Measurements from ENCODE around the gene PSMB3.
"Not testable (repeated sequence)": the region's sequence is repeated elsewhere in the genome, so short reads cannot be mapped to it uniquely, and the experiment has no call there.

Gene PSMB3

DNA sequence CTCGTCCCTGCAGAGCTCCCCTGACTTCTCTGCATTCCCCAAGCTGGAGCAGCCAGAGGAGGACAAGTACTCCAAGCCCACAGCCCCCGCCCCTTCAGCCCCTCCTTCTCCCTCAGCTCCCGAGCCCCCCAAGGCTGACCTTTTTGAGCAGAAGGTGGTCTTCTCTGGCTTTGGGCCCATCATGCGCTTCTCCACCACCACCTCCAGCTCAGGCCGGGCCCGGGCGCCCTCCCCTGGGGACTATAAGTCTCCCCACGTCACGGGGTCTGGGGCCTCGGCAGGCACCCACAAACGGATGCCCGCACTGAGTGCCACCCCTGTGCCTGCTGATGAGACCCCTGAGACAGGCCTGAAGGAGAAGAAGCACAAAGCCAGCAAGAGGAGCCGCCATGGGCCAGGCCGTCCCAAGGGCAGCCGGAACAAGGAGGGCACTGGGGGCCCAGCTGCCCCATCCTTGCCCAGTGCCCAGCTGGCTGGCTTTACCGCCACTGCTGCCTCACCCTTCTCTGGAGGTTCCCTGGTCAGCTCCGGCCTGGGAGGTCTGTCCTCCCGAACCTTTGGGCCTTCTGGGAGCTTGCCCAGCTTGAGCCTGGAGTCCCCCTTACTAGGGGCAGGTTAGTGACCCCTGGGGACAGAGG is 36.1 kb upstream of the PSMB3 start:
- H3K36me3 ChIP-seq (ENCODE audit: control insufficient read depth in 5 of 5, insufficient read depth in 5 of 5, low read length in 5 of 5) = peaks cover 7 to 96% (median 84%) of the 10 kb centered on the region in 5 donors
- H3K9ac ChIP-seq (ENCODE audit: low read length in 5 of 5) = no peak overlapping the region
- H3K9me3 ChIP-seq (ENCODE audit: control insufficient read depth in 5 of 5, low read length in 5 of 5) = no peaks in the 10 kb centered on the region
- H3K27me3 ChIP-seq (ENCODE audit: control insufficient read depth in 5 of 5, insufficient read depth in 4 of 5, low read length in 5 of 5) = no peaks in the 10 kb centered on the region
- no peak overlapping the region for H3K27ac ChIP-seq (ENCODE audit: low read depth, low read length)
- no peak overlapping the region for H3K4me3 ChIP-seq (ENCODE audit: low read depth in 1 of 5, low read length in 5 of 5)
- H3K4me1 ChIP-seq (ENCODE audit: control insufficient read depth in 5 of 5, insufficient read depth in 5 of 5, low read length in 5 of 5) = no peaks in the 10 kb centered on the region

- no peak overlapping the region for H3K27ac ChIP-seq (ENCODE audit: low read depth, low read length)
- no peaks in the 10 kb centered on the region for H3K9me3 ChIP-seq (ENCODE audit: control insufficient read depth in 5 of 5, low read length in 5 of 5)
- H3K4me1 ChIP-seq (ENCODE audit: control insufficient read depth in 5 of 5, insufficient read depth in 5 of 5, low read length in 5 of 5) = no peaks in the 10 kb centered on the region
- peaks cover 7 to 94% (median 79%) of the 10 kb centered on the region in 5 donors for H3K36me3 ChIP-seq (ENCODE audit: control insufficient read depth in 5 of 5, insufficient read depth in 5 of 5, low read length in 5 of 5)
- H3K9ac ChIP-seq (ENCODE audit: low read length in 5 of 5) = no peak overlapping the region
- no peaks in the 10 kb centered on the region for H3K27me3 ChIP-seq (ENCODE audit: control insufficient read depth in 5 of 5, insufficient read depth in 4 of 5, low read length in 5 of 5)
- no peak overlapping the region for H3K4me3 ChIP-seq (ENCODE audit: low read depth in 1 of 5, low read length in 5 of 5)
Observed at GRCh38 chr17:38717139-38717745, 35.3 kb upstream of the PSMB3 start.

GRCh38 chr17:38719289-38719942 is 33.1 kb upstream of the PSMB3 start:
- no peaks in the 10 kb centered on the region for H3K9me3 ChIP-seq (ENCODE audit: control insufficient read depth in 5 of 5, low read length in 5 of 5)
- no peak overlapping the region for H3K9ac ChIP-seq (ENCODE audit: low read length in 5 of 5)
- peaks cover 0 to 4% (median 3%) of the 10 kb centered on the region in 5 donors for H3K4me1 ChIP-seq (ENCODE audit: control insufficient read depth in 5 of 5, insufficient read depth in 5 of 5, low read length in 5 of 5)
- H3K27ac ChIP-seq (ENCODE audit: low read depth, low read length) = no peak overlapping the region
- H3K27me3 ChIP-seq (ENCODE audit: control insufficient read depth in 5 of 5, insufficient read depth in 4 of 5, low read length in 5 of 5) = no peaks in the 10 kb centered on the region
- no peak overlapping the region for H3K4me3 ChIP-seq (ENCODE audit: low read depth in 1 of 5, low read length in 5 of 5)
- peaks cover 7 to 84% (median 65%) of the 10 kb centered on the region in 5 donors for H3K36me3 ChIP-seq (ENCODE audit: control insufficient read depth in 5 of 5, insufficient read depth in 5 of 5, low read length in 5 of 5)

DNA sequence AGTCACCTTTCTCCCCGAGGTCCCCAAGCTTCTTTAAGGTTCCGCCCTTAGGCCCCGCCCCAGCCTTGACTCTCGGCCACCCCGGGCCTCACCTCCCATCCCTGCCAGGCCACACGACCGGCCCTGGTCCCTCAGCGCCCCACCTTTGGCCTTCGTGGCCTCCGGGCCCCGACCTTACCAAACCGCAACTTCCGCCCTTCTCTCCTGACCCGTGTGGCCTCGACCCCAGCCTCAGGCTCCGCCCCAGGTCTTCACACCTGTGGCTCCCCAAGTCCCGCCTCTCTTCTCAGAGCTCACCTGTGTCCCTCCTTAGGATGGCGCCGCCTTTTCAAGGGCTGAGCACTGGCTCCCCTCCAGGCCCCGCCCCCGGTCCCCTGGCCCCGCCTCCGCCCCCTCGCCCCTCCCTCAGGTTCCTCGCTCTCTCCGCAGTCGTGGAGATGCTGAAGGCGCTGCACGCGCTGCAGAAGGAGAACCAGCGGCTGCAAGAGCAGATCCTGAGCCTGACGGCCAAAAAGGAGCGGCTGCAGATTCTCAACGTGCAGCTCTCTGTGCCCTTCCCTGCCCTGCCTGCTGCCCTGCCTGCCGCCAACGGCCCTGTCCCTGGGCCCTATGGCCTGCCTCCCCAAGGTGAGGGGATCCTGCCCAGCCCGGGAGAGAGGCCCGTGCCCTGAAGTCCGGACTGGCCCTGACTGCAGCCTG is 32.4 kb upstream of the PSMB3 start:
- no peak overlapping the region for H3K9ac ChIP-seq (ENCODE audit: low read length in 5 of 5)
- H3K27ac ChIP-seq (ENCODE audit: low read depth, low read length) = no peak overlapping the region
- H3K4me1 ChIP-seq (ENCODE audit: control insufficient read depth in 5 of 5, insufficient read depth in 5 of 5, low read length in 5 of 5) = peaks cover 0 to 10% (median 4%) of the 10 kb centered on the region in 5 donors
- H3K36me3 ChIP-seq (ENCODE audit: control insufficient read depth in 5 of 5, insufficient read depth in 5 of 5, low read length in 5 of 5) = peaks cover 7 to 85% (median 71%) of the 10 kb centered on the region in 5 donors
- H3K4me3 ChIP-seq (ENCODE audit: low read depth in 1 of 5, low read length in 5 of 5) = no peak overlapping the region
- H3K9me3 ChIP-seq (ENCODE audit: control insufficient read depth in 5 of 5, low read length in 5 of 5) = no peaks in the 10 kb centered on the region
- H3K27me3 ChIP-seq (ENCODE audit: control insufficient read depth in 5 of 5, insufficient read depth in 4 of 5, low read length in 5 of 5) = no peaks in the 10 kb centered on the region

DNA sequence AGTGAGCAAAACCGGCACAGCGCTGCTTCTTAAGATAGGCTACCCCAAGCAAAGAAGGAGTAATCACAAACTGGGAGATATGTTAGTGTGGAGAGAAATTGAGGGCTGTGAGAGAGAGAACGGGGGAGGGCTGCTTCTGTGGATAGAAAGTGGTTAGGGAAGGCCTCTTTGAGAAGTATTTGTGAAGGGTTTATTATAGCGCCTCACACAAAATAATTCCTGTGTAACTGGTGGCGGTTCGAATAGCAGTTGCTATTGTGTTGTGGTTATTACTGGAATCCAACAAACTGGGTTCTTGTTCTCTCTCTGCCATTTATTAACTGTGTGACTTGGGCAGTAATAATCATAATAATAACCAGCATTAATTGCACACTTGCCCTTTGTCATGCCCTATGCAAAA is 31.6 kb upstream of the PSMB3 start:
- H3K4me3 ChIP-seq (ENCODE audit: low read depth in 1 of 5, low read length in 5 of 5) = no peak overlapping the region

GRCh38 chr17:38721802-38722201 is 30.7 kb upstream of the PSMB3 start:
- peaks cover 7 to 80% (median 57%) of the 10 kb centered on the region in 5 donors for H3K36me3 ChIP-seq (ENCODE audit: control insufficient read depth in 5 of 5, insufficient read depth in 5 of 5, low read length in 5 of 5)
- no peak overlapping the region for H3K27ac ChIP-seq (ENCODE audit: low read depth, low read length)
- H3K9me3 ChIP-seq (ENCODE audit: control insufficient read depth in 5 of 5, low read length in 5 of 5) = no peaks in the 10 kb centered on the region
- no peaks in the 10 kb centered on the region for H3K27me3 ChIP-seq (ENCODE audit: control insufficient read depth in 5 of 5, insufficient read depth in 4 of 5, low read length in 5 of 5)
- no peak overlapping the region for H3K4me3 ChIP-seq (ENCODE audit: low read depth in 1 of 5, low read length in 5 of 5)
- H3K4me1 ChIP-seq (ENCODE audit: control insufficient read depth in 5 of 5, insufficient read depth in 5 of 5, low read length in 5 of 5) = peaks cover 0 to 11% (median 4%) of the 10 kb centered on the region in 5 donors
- H3K9ac ChIP-seq (ENCODE audit: low read length in 5 of 5) = no peak overlapping the region

More for the DNA sequence above, 31.6 kb upstream of the PSMB3 start:
- Histone ChIP-seq H3K36me3 (ENCODE audit: control insufficient read depth in 5 of 5, insufficient read depth in 5 of 5, low read length in 5 of 5) (peaks cover 7 to 85% (median 65%) of the 10 kb centered on the region in 5 donors), H3K9ac (ENCODE audit: low read length in 5 of 5) (no peak overlapping the region), H3K27ac (ENCODE audit: low read depth, low read length) (no peak overlapping the region), H3K27me3 (ENCODE audit: control insufficient read depth in 5 of 5, insufficient read depth in 4 of 5, low read length in 5 of 5) (no peaks in the 10 kb centered on the region), H3K4me1 (ENCODE audit: control insufficient read depth in 5 of 5, insufficient read depth in 5 of 5, low read length in 5 of 5) (peaks cover 0 to 11% (median 4%) of the 10 kb centered on the region in 5 donors), H3K9me3 (ENCODE audit: control insufficient read depth in 5 of 5, low read length in 5 of 5) (no peaks in the 10 kb centered on the region)

DNA sequence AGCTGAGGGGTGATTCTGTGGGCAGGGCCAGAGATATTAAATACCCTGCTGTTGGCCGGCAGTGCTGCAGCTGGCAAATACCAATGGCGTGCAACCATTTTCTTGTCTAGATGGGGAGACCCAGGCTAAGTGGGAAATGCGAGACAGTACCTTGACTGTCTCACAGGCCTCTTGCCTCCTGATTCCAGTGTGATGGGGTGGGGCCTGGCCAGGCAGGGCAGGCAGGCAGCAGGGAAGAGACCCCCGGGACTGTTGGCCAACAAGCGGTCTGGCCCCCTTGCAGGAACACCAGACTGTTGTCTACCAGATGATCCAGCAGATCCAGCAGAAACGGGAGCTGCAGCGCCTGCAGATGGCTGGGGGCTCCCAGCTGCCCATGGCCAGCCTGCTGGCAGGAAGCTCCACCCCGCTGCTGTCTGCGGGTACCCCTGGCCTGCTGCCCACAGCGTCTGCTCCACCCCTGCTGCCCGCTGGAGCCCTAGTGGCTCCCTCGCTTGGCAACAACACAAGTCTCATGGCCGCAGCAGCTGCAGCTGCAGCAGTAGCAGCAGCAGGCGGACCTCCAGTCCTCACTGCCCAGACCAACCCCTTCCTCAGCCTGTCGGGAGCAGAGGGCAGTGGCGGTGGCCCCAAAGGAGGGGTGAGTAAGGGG is 28.1 kb upstream of the PSMB3 start:
- peaks cover 7 to 56% (median 35%) of the 10 kb centered on the region in 5 donors for H3K36me3 ChIP-seq (ENCODE audit: control insufficient read depth in 5 of 5, insufficient read depth in 5 of 5, low read length in 5 of 5)
- H3K9ac ChIP-seq (ENCODE audit: low read length in 5 of 5) = no peak overlapping the region
- peaks cover 5 to 28% (median 15%) of the 10 kb centered on the region in 5 donors for H3K4me1 ChIP-seq (ENCODE audit: control insufficient read depth in 5 of 5, insufficient read depth in 5 of 5, low read length in 5 of 5)
- H3K27ac ChIP-seq (ENCODE audit: low read depth, low read length) = no peak overlapping the region
- H3K27me3 ChIP-seq (ENCODE audit: control insufficient read depth in 5 of 5, insufficient read depth in 4 of 5, low read length in 5 of 5) = no peaks in the 10 kb centered on the region
- no peak overlapping the region for H3K4me3 ChIP-seq (ENCODE audit: low read depth in 1 of 5, low read length in 5 of 5)
- no peaks in the 10 kb centered on the region for H3K9me3 ChIP-seq (ENCODE audit: control insufficient read depth in 5 of 5, low read length in 5 of 5)

- H3K36me3 ChIP-seq (ENCODE audit: control insufficient read depth in 5 of 5, insufficient read depth in 5 of 5, low read length in 5 of 5) = peaks cover 7 to 50% (median 31%) of the 10 kb centered on the region in 5 donors
- H3K9ac ChIP-seq (ENCODE audit: low read length in 5 of 5) = no peak overlapping the region
- no peak overlapping the region for H3K27ac ChIP-seq (ENCODE audit: low read depth, low read length)
- no peaks in the 10 kb centered on the region for H3K27me3 ChIP-seq (ENCODE audit: control insufficient read depth in 5 of 5, insufficient read depth in 4 of 5, low read length in 5 of 5)
- no peak overlapping the region for H3K4me3 ChIP-seq (ENCODE audit: low read depth in 1 of 5, low read length in 5 of 5)
- H3K4me1 ChIP-seq (ENCODE audit: control insufficient read depth in 5 of 5, insufficient read depth in 5 of 5, low read length in 5 of 5) = peaks cover 5 to 32% (median 18%) of the 10 kb centered on the region in 5 donors
- no peaks in the 10 kb centered on the region for H3K9me3 ChIP-seq (ENCODE audit: control insufficient read depth in 5 of 5, low read length in 5 of 5)
Observed at GRCh38 chr17:38725066-38725465, 27.5 kb upstream of the PSMB3 start.

- not testable (repeated sequence) for H3K9me3 ChIP-seq (ENCODE audit: control insufficient read depth in 5 of 5, low read length in 5 of 5); H3K27me3 ChIP-seq (ENCODE audit: control insufficient read depth in 5 of 5, insufficient read depth in 4 of 5, low read length in 5 of 5); H3K9ac ChIP-seq (ENCODE audit: low read length in 5 of 5); H3K4me3 ChIP-seq (ENCODE audit: low read depth in 1 of 5, low read length in 5 of 5); H3K27ac ChIP-seq (ENCODE audit: low read depth, low read length)
- H3K4me1 ChIP-seq (ENCODE audit: control insufficient read depth in 5 of 5, insufficient read depth in 5 of 5, low read length in 5 of 5) = peaks cover 9 to 41% (median 26%) of the 10 kb centered on the region in 5 donors
- peaks cover 3 to 40% (median 21%) of the 10 kb centered on the region in 5 donors for H3K36me3 ChIP-seq (ENCODE audit: control insufficient read depth in 5 of 5, insufficient read depth in 5 of 5, low read length in 5 of 5)
Observed at GRCh38 chr17:38726145-38726544, 26.4 kb upstream of the PSMB3 start.
